Measurements from ENCODE around the gene LUC7L3. TPM values are rescaled to one million over a fixed set of nuclear protein-coding genes. Genes with fewer than 3 reads are reported as not detected.
A peak's percentile ranks its signal among the peaks of the same experiment; 100 is the strongest.

Gene LUC7L3
- total and polyA plus RNA-seq, 2 of the 13 experiments (the other 11 are each of a cell fraction or from before 2014, with no cell fraction given), result 108 to 120 TPM

DNA sequence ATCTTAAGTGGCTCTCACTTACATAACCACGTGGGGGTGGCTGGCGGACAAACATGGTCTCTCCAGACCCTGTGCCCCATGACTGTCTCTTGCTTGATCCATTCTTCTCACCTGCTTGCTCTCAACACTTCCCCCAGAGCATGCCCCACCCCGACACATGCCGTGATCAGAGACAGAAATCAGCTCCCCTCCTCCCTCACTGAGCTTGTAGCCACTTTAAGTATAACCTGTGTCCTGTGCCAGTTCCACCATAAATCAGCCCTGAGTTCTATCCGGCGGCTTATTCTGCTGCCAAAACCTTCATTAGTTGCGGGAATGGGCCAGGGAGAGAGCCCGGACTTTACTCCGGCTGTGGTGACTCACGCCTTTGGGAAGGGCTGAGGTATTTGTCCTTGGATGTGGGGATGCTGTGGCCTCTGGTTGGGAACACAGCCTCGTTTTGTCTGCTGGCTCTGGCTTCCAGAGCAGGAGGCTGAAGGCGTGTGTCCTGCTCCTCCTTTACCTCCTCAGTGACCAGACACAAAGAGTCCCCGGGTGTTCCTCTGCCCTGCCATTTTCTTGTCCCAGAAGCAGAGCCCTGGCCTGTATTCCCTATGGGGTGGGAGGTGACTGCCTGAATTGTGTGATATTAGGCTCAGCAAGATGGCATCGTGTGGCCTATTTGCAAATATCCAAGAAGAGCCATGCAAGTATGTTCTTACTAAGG is 32.8 kb upstream of the LUC7L3 start (continued):
- TF ChIP-seq ZNF652 (CRISPR knock-in tag; IDR thresholded peaks at IDR 0.05; ENCODE audit: borderline replicate concordance, low read depth), result no peak; the same call in 1 of the 2 replicates
- no peak for TF ChIP-seq ZNF550 (CRISPR knock-in tag; IDR thresholded peaks at IDR 0.05; ENCODE audit: borderline replicate concordance)
- TF ChIP-seq, protein P1, sequence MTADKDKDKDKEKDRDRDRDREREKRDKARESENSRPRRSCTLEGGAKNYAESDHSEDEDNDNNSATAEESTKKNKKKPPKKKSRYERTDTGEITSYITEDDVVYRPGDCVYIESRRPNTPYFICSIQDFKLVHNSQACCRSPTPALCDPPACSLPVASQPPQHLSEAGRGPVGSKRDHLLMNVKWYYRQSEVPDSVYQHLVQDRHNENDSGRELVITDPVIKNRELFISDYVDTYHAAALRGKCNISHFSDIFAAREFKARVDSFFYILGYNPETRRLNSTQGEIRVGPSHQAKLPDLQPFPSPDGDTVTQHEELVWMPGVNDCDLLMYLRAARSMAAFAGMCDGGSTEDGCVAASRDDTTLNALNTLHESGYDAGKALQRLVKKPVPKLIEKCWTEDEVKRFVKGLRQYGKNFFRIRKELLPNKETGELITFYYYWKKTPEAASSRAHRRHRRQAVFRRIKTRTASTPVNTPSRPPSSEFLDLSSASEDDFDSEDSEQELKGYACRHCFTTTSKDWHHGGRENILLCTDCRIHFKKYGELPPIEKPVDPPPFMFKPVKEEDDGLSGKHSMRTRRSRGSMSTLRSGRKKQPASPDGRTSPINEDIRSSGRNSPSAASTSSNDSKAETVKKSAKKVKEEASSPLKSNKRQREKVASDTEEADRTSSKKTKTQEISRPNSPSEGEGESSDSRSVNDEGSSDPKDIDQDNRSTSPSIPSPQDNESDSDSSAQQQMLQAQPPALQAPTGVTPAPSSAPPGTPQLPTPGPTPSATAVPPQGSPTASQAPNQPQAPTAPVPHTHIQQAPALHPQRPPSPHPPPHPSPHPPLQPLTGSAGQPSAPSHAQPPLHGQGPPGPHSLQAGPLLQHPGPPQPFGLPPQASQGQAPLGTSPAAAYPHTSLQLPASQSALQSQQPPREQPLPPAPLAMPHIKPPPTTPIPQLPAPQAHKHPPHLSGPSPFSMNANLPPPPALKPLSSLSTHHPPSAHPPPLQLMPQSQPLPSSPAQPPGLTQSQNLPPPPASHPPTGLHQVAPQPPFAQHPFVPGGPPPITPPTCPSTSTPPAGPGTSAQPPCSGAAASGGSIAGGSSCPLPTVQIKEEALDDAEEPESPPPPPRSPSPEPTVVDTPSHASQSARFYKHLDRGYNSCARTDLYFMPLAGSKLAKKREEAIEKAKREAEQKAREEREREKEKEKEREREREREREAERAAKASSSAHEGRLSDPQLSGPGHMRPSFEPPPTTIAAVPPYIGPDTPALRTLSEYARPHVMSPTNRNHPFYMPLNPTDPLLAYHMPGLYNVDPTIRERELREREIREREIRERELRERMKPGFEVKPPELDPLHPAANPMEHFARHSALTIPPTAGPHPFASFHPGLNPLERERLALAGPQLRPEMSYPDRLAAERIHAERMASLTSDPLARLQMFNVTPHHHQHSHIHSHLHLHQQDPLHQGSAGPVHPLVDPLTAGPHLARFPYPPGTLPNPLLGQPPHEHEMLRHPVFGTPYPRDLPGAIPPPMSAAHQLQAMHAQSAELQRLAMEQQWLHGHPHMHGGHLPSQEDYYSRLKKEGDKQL (CRISPR knock-in tag; IDR thresholded peaks at IDR 0.05; ENCODE audit: low read depth), result peak; percentile 56; the same call in 1 of the 2 replicates
- TF ChIP-seq ZMYM4 (CRISPR knock-in tag; IDR thresholded peaks at IDR 0.05), result peak; percentile 65; the same call in 1 of the 2 replicates
- TF ChIP-seq ZFP90 (CRISPR knock-in tag; IDR thresholded peaks at IDR 0.05; ENCODE audit: borderline replicate concordance), result peak; percentile 93; the same call in 1 of the 2 replicates
- no peak for TF ChIP-seq ZNF781 (CRISPR knock-in tag; IDR thresholded peaks at IDR 0.05; ENCODE audit: borderline replicate concordance, not compliant biosample characterization)
- no peak for TF ChIP-seq ZNF672 (CRISPR knock-in tag; IDR thresholded peaks at IDR 0.05)
- TF ChIP-seq AKAP8 (CRISPR knock-in tag; IDR thresholded peaks at IDR 0.05), result no peak; the same call in 1 of the 2 replicates
- no peak for TF ChIP-seq SCMH1 (CRISPR knock-in tag; IDR thresholded peaks at IDR 0.05; ENCODE audit: borderline replicate concordance)
- peak; percentile 82 for TF ChIP-seq ARID4A (CRISPR knock-in tag; IDR thresholded peaks at IDR 0.05; ENCODE audit: borderline replicate concordance)
- TF ChIP-seq, protein P2, sequence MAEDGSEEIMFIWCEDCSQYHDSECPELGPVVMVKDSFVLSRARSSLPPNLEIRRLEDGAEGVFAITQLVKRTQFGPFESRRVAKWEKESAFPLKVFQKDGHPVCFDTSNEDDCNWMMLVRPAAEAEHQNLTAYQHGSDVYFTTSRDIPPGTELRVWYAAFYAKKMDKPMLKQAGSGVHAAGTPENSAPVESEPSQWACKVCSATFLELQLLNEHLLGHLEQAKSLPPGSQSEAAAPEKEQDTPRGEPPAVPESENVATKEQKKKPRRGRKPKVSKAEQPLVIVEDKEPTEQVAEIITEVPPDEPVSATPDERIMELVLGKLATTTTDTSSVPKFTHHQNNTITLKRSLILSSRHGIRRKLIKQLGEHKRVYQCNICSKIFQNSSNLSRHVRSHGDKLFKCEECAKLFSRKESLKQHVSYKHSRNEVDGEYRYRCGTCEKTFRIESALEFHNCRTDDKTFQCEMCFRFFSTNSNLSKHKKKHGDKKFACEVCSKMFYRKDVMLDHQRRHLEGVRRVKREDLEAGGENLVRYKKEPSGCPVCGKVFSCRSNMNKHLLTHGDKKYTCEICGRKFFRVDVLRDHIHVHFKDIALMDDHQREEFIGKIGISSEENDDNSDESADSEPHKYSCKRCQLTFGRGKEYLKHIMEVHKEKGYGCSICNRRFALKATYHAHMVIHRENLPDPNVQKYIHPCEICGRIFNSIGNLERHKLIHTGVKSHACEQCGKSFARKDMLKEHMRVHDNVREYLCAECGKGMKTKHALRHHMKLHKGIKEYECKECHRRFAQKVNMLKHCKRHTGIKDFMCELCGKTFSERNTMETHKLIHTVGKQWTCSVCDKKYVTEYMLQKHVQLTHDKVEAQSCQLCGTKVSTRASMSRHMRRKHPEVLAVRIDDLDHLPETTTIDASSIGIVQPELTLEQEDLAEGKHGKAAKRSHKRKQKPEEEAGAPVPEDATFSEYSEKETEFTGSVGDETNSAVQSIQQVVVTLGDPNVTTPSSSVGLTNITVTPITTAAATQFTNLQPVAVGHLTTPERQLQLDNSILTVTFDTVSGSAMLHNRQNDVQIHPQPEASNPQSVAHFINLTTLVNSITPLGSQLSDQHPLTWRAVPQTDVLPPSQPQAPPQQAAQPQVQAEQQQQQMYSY (CRISPR knock-in tag; IDR thresholded peaks at IDR 0.05), result no peak; the same call in 1 of the 2 replicates
- TF ChIP-seq FOXK2 (IDR thresholded peaks at IDR 0.05), result 0 out of 2 replicates have a peak, but pooled peaks have one; percentile 46
- TF ChIP-seq YY1 (IDR thresholded peaks at IDR 0.05; ENCODE audit: insufficient read depth, insufficient replicate concordance, low read depth, low read length), result peak; percentile 54
- no peak for TF ChIP-seq MAFF (IDR thresholded peaks at IDR 0.05; ENCODE audit: low read depth, low read length)
